Measurements from ENCODE around the gene KCNQ1. TPM values are rescaled to one million over a fixed set of nuclear protein-coding genes. Genes with fewer than 3 reads are reported as not detected.

The KCNQ1 gene
- total RNA-seq, 1 experiment from 2014 or later: 1.0 TPM

DNA sequence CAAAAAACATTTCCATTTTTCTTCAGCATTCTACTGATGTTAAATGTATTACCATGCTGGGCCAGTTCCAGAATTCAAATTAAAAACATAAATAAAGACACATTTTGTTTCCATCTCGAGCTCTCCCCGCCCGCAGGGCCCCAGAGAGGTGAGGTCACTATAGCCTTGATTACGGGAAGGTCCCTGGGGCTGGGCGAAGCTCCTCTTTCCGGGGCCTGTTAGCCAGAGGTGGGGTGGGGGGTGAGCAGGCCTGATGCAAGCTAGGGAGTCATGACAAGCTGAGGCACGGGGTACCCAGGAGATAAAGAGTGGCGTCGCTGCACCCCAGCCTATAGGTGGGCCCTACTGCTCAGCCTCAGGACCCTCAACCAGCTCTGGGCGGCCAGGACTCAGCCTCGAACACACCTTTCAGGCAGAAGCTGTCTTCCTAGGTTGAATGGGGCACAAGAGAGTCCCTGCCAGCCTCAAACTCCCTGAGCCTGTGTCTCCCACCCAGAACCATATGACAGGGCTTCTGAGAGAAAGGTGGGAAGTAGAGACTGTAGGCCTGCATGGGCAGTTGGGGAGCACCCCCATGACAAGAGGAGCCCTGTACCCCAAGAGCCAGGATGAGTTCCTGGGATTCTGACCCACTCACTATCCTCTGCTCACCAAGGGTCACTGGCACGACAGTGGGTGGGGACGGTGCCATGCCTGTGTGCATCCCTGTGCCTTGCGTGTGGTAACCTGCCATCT lies 220.2 kb downstream of the KCNQ1 start:
- no peaks in the 10 kb centered on the region for H3K27me3 Mint-ChIP-seq (ENCODE audit: insufficient read depth, unreplicated experiment)
- no TSS peak for BruUV-seq (replicated peaks)
- no peak for DNase-seq
- no peak overlapping the region for H3K4me3 Mint-ChIP-seq (ENCODE audit: unreplicated experiment)
- TF ChIP-seq, protein P1, sequence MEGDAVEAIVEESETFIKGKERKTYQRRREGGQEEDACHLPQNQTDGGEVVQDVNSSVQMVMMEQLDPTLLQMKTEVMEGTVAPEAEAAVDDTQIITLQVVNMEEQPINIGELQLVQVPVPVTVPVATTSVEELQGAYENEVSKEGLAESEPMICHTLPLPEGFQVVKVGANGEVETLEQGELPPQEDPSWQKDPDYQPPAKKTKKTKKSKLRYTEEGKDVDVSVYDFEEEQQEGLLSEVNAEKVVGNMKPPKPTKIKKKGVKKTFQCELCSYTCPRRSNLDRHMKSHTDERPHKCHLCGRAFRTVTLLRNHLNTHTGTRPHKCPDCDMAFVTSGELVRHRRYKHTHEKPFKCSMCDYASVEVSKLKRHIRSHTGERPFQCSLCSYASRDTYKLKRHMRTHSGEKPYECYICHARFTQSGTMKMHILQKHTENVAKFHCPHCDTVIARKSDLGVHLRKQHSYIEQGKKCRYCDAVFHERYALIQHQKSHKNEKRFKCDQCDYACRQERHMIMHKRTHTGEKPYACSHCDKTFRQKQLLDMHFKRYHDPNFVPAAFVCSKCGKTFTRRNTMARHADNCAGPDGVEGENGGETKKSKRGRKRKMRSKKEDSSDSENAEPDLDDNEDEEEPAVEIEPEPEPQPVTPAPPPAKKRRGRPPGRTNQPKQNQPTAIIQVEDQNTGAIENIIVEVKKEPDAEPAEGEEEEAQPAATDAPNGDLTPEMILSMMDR (IDR thresholded peaks at IDR 0.05; ENCODE audit: insufficient read depth in 1 of 2, low read depth in 1 of 2, low read length in 1 of 2, severe bottlenecking in 1 of 2, unreplicated experiment in 1 of 2): no peak
- peaks cover 42% of the 10 kb centered on the region for H3K9me3 ChIP-seq
- peaks cover 16% of the 10 kb centered on the region for H3K9me3 Mint-ChIP-seq (ENCODE audit: unreplicated experiment)
- intact Hi-C loops (cut with micrococcal nuclease; ENCODE audit: unreplicated experiment): no loop called here
- no peaks in the 10 kb centered on the region for H3K4me1 ChIP-seq
- H3K4me1 Mint-ChIP-seq (ENCODE audit: low read depth, unreplicated experiment): no peaks in the 10 kb centered on the region
- H3K27me3 ChIP-seq (replicated peaks; ENCODE audit: control insufficient read depth, insufficient read depth, low read length): no peaks in the 10 kb centered on the region
- no peak overlapping the region for H3K4me3 ChIP-seq (ENCODE audit: low read depth, low read length)
- peaks cover 77% of the 10 kb centered on the region for H3K36me3 Mint-ChIP-seq (ENCODE audit: insufficient read depth, unreplicated experiment)
- ChIA-PET POLR2A (no interaction called here), CTCF (no interaction called here)
- H3K36me3 ChIP-seq (ENCODE audit: control insufficient read depth, insufficient read depth, low read length): peaks cover 16% of the 10 kb centered on the region
- H3K27ac Mint-ChIP-seq (ENCODE audit: unreplicated experiment): no peak overlapping the region

DNA sequence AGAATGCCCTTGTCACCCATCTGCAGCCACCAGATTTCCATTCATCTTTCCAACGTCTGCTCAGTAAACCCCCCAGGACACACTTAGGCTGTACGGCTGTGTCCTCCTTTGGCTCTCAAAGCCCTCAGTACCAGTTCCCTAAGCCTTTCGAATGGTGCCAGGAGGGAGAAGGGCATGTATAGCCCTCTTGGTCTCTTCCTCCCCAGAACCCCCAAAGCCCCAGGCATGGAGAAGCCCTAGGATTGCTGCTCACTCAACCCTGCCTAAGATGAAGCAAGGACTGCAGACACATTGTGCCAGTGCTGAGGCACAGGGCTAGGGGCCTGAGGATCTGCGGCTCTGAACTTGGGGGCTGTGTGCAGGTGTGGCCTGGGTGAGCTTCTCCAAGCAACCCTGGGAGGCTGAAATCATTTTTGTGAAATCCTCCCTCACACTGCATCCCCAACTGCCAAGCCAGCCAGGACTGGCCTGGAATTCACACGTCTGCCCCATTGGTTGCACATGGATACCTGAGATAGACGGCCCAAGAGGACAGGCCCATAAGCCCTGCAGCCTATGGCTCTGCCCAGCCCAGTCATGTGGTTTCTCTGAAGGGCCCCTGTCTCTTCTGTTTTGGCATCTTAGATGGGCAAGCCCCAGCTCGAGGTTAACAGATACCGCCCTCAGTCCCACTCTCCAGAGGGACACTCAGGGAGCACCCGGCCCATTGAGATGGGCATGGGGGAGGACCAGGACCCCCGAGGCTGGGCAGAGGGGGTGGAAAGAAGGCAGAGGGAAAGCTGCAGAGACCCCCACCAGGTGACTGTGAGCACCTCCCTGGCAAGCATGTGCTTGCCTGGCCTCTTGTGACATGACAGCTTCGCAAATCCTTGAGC lies 221.0 kb downstream of the KCNQ1 start:
- peaks cover 85% of the 10 kb centered on the region for H3K36me3 Mint-ChIP-seq (ENCODE audit: insufficient read depth, unreplicated experiment)
- TF ChIP-seq, protein P1 (IDR thresholded peaks at IDR 0.05; ENCODE audit: insufficient read depth in 1 of 2, low read depth in 1 of 2, low read length in 1 of 2, severe bottlenecking in 1 of 2, unreplicated experiment in 1 of 2): no peak
- POLR2A ChIA-PET: no interaction called here
- no peak overlapping the region for H3K27ac Mint-ChIP-seq (ENCODE audit: unreplicated experiment)
- H3K27me3 ChIP-seq (replicated peaks; ENCODE audit: control insufficient read depth, insufficient read depth, low read length): no peaks in the 10 kb centered on the region
- H3K4me1 Mint-ChIP-seq (ENCODE audit: low read depth, unreplicated experiment): no peaks in the 10 kb centered on the region
- H3K9me3 ChIP-seq: peaks cover 34% of the 10 kb centered on the region
- intact Hi-C loops (cut with micrococcal nuclease; ENCODE audit: unreplicated experiment): no loop called here
- H3K4me3 Mint-ChIP-seq (ENCODE audit: unreplicated experiment): no peak overlapping the region
- H3K9me3 Mint-ChIP-seq (ENCODE audit: unreplicated experiment): peaks cover 9% of the 10 kb centered on the region
- no peak overlapping the region for H3K4me3 ChIP-seq (ENCODE audit: low read depth, low read length)
- CTCF ChIA-PET: no interaction called here
- no TSS peak for BruUV-seq (replicated peaks)
- no peaks in the 10 kb centered on the region for H3K27me3 Mint-ChIP-seq (ENCODE audit: insufficient read depth, unreplicated experiment)
- no peak for DNase-seq
- no peaks in the 10 kb centered on the region for H3K4me1 ChIP-seq
- H3K36me3 ChIP-seq (ENCODE audit: control insufficient read depth, insufficient read depth, low read length): peaks cover 18% of the 10 kb centered on the region

DNA sequence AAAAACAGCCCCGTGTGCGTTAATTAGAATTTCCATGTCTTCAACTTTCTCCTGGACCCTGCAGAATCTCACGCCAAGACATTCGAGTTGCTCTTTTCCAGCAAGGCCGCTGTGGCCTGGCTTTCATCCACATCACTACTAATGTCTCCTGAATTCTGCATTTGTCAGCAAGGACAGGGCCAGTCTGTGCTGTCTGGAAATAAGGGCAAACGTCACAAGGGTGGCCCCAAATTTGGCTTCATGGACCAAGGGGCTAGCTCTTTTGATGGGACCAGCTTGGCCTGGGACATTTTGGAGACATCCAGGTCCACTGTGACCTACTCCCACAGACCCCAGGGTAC lies 221.6 kb downstream of the KCNQ1 start:
- Histone ChIP-seq H3K36me3 (ENCODE audit: control insufficient read depth, insufficient read depth, low read length) (peaks cover 21% of the 10 kb centered on the region), H3K4me3 (ENCODE audit: low read depth, low read length) (no peak overlapping the region), H3K4me1 (no peaks in the 10 kb centered on the region), H3K9me3 (peaks cover 28% of the 10 kb centered on the region), H3K27me3 (replicated peaks; ENCODE audit: control insufficient read depth, insufficient read depth, low read length) (no peaks in the 10 kb centered on the region)
- no TSS peak for BruUV-seq (replicated peaks)
- intact Hi-C loops (cut with micrococcal nuclease; ENCODE audit: unreplicated experiment): no loop called here
- ChIA-PET CTCF (no interaction called here), POLR2A (no interaction called here)
- Mint-ChIP-seq H3K4me3 (ENCODE audit: unreplicated experiment) (no peak overlapping the region), H3K4me1 (ENCODE audit: low read depth, unreplicated experiment) (no peaks in the 10 kb centered on the region), H3K27me3 (ENCODE audit: insufficient read depth, unreplicated experiment) (no peaks in the 10 kb centered on the region), H3K27ac (ENCODE audit: unreplicated experiment) (no peak overlapping the region), H3K36me3 (ENCODE audit: insufficient read depth, unreplicated experiment) (peaks cover 86% of the 10 kb centered on the region), H3K9me3 (ENCODE audit: unreplicated experiment) (peaks cover 3% of the 10 kb centered on the region)
- TF ChIP-seq, protein P1 (IDR thresholded peaks at IDR 0.05; ENCODE audit: insufficient read depth in 1 of 2, low read depth in 1 of 2, low read length in 1 of 2, severe bottlenecking in 1 of 2, unreplicated experiment in 1 of 2): no peak
- DNase-seq: no peak

All from Caco-2 (cell line).